ENCODE data around the gene FTO. TPM values are rescaled to one million over a fixed set of nuclear protein-coding genes. Genes with fewer than 3 reads are reported as not detected.

Gene FTO
- polyA plus RNA-seq, 1 donor from 2014 or later = 80.1 TPM

- TF ChIP-seq, protein P1, sequence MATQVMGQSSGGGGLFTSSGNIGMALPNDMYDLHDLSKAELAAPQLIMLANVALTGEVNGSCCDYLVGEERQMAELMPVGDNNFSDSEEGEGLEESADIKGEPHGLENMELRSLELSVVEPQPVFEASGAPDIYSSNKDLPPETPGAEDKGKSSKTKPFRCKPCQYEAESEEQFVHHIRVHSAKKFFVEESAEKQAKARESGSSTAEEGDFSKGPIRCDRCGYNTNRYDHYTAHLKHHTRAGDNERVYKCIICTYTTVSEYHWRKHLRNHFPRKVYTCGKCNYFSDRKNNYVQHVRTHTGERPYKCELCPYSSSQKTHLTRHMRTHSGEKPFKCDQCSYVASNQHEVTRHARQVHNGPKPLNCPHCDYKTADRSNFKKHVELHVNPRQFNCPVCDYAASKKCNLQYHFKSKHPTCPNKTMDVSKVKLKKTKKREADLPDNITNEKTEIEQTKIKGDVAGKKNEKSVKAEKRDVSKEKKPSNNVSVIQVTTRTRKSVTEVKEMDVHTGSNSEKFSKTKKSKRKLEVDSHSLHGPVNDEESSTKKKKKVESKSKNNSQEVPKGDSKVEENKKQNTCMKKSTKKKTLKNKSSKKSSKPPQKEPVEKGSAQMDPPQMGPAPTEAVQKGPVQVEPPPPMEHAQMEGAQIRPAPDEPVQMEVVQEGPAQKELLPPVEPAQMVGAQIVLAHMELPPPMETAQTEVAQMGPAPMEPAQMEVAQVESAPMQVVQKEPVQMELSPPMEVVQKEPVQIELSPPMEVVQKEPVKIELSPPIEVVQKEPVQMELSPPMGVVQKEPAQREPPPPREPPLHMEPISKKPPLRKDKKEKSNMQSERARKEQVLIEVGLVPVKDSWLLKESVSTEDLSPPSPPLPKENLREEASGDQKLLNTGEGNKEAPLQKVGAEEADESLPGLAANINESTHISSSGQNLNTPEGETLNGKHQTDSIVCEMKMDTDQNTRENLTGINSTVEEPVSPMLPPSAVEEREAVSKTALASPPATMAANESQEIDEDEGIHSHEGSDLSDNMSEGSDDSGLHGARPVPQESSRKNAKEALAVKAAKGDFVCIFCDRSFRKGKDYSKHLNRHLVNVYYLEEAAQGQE (IDR thresholded peaks at IDR 0.05; ENCODE audit: borderline replicate concordance) = no peak
- TF ChIP-seq EZH2 (IDR thresholded peaks at IDR 0.05; ENCODE audit: borderline replicate concordance, insufficient read depth, low read length, poor library complexity, severe bottlenecking) (no peak), SMC3 (conservative IDR thresholded peaks at IDR 0.05; ENCODE audit: poor library complexity) (no peak), RAD21 (conservative IDR thresholded peaks at IDR 0.05) (no peak), MXI1 (conservative IDR thresholded peaks at IDR 0.05; ENCODE audit: poor library complexity, severe bottlenecking) (no peak), EP300 (conservative IDR thresholded peaks at IDR 0.05; ENCODE audit: poor library complexity, severe bottlenecking) (no peak), TAF1 (IDR thresholded peaks at IDR 0.05; ENCODE audit: low read depth) (no peak), POLR2AphosphoS5 (IDR thresholded peaks at IDR 0.05) (no peak), CTCF (IDR thresholded peaks at IDR 0.05; ENCODE audit: poor library complexity, severe bottlenecking) (no peak)
- no peaks in the 10 kb centered on the region for H3K9me3 ChIP-seq (ENCODE audit: low read length)
Measured at GRCh38 chr16:53901408-53901807, 197.5 kb downstream of the FTO start.

DNA sequence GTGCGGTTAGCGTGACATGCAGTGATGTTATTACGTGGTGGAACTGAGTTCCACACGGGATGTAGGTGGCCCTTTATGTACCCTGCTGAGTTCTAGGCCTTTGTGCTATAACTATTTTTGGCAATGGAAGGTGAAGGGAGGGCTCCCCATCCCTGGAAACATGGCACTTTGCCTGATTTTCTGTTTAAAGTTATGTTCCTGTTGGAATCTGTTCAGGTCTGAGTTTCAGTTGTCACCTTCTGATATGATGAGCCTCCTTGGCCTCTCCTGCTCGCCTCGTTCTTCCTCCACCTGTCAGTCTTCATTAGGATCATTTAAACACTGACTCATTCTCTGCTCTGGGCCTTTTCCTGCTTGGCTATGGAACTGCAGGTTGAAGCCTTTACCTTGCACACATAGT is 200.6 kb downstream of the FTO start:
- Histone ChIP-seq H3K4me3 (ENCODE audit: low read length) (no peak overlapping the region), H3K36me3 (ENCODE audit: insufficient read depth, low read length) (peaks cover 5% of the 10 kb centered on the region), H2AFZ (ENCODE audit: low read depth, low read length) (no peak overlapping the region), H3F3A (ENCODE audit: insufficient read depth, low read length, poor library complexity, severe bottlenecking) (no peaks in the 10 kb centered on the region), H3K27ac (ENCODE audit: low read length) (no peak overlapping the region), H3K27me3 (ENCODE audit: insufficient read depth, low read depth, low read length) (no peaks in the 10 kb centered on the region), H3K4me2 (ENCODE audit: low read length) (no peak overlapping the region), H3K9me3 (ENCODE audit: low read length) (no peaks in the 10 kb centered on the region), H3K79me2 (replicated peaks; ENCODE audit: insufficient read depth, low read length) (no peaks in the 10 kb centered on the region), H3K9me2 (ENCODE audit: insufficient read depth, low read length) (no peaks in the 10 kb centered on the region), H4K20me1 (ENCODE audit: insufficient read depth) (no peaks in the 10 kb centered on the region), H3K9ac (ENCODE audit: low read length) (no peak overlapping the region)
- TF ChIP-seq SMC3 (conservative IDR thresholded peaks at IDR 0.05; ENCODE audit: poor library complexity) (no peak), CTCF (IDR thresholded peaks at IDR 0.05; ENCODE audit: poor library complexity, severe bottlenecking) (no peak), EZH2 (IDR thresholded peaks at IDR 0.05; ENCODE audit: borderline replicate concordance, insufficient read depth, low read length, poor library complexity, severe bottlenecking) (no peak), TAF1 (IDR thresholded peaks at IDR 0.05; ENCODE audit: low read depth) (no peak), POLR2AphosphoS5 (IDR thresholded peaks at IDR 0.05) (no peak)

More at GRCh38 chr16:53901408-53901807, 197.5 kb downstream of the FTO start:
- Histone ChIP-seq H4K20me1 (ENCODE audit: insufficient read depth) (no peaks in the 10 kb centered on the region), H3K9ac (ENCODE audit: low read length) (no peak overlapping the region), H3K79me2 (replicated peaks; ENCODE audit: insufficient read depth, low read length) (no peaks in the 10 kb centered on the region), H3K4me3 (ENCODE audit: low read length) (no peak overlapping the region), H3K9me2 (ENCODE audit: insufficient read depth, low read length) (no peaks in the 10 kb centered on the region), H3K27me3 (ENCODE audit: insufficient read depth, low read depth, low read length) (no peaks in the 10 kb centered on the region), H3K36me3 (ENCODE audit: insufficient read depth, low read length) (peaks cover 5% of the 10 kb centered on the region), H3K4me2 (ENCODE audit: low read length) (no peak overlapping the region), H3K27ac (ENCODE audit: low read length) (no peak overlapping the region), H2AFZ (ENCODE audit: low read depth, low read length) (no peak overlapping the region), H3F3A (ENCODE audit: insufficient read depth, low read length, poor library complexity, severe bottlenecking) (no peaks in the 10 kb centered on the region)

All from neural cell (in vitro differentiated cells).